TTC549 (cell line): ENCODE measurements around the gene PDE2A.
A peak's percentile ranks its signal among the peaks of the same experiment; 100 is the strongest.

Experiments
- FAIRE-seq: peaks from 2 replicates; lab custom pipeline; 2012; peaks lifted over from hg19 to GRCh38; lab: Jason Lieb, UNC

PDE2A gene

DNA sequence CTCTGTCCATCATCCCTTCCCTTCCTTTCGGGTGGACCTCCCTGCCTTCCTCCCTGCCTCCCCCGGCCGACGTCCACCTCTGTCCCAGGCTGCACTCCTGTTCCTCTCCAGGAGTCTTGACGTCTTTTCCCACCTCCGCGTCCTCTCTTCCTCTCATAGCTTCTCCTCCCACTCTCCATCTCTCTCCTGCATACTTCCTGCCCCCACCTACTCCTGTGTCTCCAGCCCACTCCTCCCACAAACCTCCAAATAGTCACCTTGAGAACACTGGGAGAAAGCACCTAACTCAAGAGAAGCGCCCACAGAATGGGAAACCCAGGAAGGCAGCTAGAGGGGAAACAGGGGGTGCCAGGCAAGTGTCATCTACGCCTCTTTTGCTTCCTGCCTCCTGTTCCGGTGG is 60.8 kb downstream of the PDE2A start:
- no peak for FAIRE-seq

DNA sequence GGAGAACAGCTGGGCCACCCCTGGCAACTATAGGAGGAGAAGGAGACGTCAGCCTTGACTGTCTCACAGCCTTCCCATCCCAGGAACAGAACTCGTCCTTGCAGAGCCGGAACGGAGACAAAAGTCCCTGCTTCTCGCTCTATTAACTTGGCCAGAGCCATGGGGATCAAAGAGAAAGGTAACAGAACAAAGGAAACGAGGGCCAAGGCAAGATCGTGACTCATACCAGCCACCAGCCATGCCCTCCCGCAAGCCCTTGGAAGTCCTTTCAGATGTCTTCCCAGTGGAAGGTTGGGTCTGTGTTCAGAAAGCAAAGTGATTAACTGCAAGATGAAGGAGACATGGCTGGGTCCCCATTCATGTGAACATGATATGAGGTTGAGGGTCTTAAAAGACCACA is 64.7 kb downstream of the PDE2A start:
- FAIRE-seq = no peak

DNA sequence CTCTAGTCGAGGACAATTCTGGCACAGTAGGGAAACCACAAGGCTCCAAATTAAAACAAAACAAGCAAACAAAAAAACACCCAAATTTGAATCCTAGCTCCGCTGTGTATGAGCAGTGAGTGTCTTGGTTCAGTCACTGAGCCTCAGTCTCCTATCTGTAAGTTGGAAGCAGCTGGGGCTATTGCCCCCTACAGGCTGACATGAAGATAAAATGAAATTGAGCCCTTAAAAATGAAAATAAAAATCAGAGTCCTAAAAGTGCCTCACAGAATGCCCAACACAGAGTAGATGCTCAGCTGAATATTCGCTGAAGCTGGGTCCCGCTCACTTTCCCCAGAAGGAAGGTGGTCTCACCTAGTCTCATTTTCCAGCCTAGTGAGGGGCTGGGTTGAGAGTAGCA is 65.2 kb downstream of the PDE2A start:
- FAIRE-seq = peak; percentile 47

DNA sequence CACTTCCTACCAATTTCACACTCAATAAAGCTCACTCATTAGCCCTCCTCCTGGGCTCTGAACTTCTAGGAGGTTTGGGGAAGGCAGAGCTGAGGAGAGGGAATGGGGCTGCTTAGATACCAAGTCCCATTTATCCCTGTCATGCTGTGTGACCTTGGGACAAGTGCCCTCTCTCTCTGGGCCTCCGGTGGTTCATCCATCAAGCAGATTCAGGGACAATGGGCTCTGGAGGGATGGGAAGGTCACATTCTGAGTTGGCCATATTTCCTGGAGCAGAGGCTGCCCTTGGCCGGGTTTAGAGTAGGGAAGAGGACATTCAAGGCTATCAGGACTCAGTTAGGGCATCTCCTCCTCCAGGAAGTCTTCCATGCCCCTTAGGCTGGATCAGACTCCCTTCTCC is 66.7 kb downstream of the PDE2A start:
- FAIRE-seq = no peak

DNA sequence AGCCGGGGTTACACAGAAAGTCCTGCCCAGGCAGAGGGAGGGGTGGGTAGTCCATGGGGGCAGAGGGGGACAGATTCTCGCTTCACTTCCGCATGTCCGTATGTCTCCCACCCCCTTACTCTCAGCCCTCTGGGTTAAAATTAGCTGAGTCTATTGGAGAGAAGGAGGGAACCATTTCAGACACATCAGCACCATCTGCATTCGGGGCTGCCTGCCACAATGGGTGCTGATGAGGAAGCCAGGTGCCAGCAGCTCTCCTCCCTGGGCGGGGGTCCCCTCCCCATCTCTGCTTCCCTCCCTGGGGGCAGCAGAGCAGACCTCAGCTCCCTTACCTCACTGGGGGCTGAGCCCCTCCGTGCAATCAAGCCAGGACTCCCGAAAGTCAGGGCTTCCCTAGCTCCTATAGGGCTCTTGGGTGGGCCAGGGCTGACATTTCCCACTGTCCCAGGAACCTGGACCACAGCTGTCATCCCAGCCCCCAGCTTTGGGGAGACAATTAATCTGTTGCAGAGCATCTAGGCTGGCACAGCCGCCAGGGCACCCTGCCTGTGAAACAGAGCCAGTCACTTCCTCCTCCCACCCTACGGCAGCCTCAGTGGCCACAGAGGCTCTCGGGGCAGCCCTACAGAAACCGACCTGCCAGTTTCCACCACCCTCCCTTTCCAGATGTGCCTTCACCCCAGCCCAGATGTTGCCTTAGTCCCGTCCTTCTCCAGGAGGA is 67.3 kb downstream of the PDE2A start:
- no peak for FAIRE-seq

DNA sequence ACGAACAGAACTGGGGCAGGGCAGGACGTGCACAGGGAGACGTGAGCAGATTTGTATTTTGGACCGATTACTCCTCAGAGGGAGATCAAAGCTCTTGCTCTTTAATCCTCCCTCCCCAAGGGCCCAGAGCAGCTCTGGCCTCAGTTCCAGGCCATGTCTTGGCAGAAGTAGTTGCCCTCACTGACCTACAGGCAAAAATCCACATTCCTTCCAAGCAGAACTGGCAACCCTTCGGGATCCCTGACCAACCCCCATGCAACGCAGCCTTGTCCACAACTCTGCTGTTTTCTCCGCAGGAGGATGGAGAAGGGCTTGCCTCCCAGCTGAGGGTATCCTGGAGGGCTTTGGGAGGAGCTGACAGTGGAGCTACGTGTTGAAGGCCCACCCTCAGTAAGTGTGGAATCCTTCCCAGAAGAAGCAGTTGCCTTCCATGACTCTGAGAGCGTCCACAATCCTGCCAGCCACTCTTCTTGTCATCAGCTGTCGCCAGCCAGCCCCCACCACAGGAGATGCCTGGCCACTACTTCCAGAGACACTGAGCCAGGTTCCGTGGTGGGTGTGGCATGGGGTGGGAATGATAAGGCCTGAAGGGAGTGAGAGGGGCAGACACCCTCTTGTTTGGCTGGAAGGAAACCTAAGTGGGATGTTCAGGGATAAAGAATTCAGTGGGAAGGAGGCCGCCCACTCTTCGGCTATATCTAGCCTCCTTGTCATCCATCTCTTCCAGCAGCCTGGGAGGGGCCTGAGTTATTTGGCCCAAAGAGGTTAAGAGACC is 68.1 kb downstream of the PDE2A start:
- FAIRE-seq = no peak

DNA sequence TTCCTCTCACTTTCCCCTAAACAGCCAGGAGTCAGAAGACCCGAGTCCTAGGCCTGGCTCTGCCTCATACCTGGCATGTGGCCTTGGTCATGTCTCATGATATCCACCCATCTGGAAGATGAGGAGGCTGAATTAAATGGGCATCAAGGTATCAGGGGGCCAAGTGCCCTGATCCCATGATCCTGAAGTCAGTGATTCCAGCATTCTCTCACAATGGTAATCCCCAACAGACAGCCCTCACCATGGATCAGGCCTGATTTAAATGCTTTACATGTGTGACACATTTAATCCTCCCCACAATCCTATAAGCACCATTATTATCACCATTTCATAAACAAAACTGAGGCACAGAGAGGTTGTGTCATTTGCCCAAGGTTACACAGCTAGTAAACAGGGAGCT is 70.0 kb downstream of the PDE2A start:
- FAIRE-seq = no peak

DNA sequence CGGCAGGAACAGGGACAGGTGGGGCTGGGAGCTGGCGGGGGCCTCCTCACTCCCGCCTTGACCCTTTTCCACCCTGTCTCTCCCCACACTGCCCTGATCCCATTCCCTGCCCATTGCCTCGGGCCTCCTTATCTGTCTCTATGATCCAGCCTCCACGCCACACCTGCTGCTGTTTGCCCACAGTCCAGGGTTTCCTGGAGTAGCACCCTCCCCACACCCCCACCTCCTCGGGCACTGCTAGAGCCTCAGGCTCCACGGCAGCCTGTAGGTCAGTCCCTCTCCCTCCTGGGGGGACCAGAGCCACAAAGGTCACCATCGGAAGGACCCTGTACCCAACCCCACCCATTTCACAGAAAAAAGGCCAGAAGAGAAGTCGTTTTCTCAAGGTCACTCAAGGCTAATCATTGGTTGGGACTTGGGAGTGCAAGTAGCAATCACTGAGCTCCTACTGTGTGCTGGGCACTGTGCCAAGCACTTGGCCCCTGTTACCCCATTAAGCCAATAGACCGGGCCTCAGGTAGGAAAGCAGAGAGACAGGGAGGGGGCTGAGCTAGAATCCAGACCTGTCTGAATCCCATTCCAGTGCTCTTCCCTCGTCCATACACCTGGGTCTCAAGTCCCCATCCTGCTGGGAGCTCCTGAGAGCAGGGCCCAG is 71.8 kb downstream of the PDE2A start:
- no peak for FAIRE-seq

DNA sequence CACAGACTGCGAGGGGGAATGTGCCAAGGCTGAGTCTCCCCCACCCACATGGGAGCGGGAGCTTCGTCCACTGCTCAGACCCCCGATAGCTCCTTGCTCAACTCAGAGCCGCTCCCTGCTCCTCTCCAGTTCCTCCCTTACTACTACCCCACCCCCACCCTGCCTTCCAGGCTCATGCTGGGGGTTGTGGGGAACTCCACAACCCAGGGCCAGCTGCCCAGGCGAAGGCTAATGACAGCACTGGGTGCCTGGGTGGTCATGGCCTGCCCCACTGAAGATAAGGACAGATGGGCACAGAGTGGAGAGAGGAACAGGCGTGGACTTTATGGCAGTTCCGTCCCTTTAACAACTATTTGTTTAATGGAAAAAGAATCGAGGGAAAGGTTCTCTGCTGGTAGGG is 73.7 kb downstream of the PDE2A start:
- no peak for FAIRE-seq

DNA sequence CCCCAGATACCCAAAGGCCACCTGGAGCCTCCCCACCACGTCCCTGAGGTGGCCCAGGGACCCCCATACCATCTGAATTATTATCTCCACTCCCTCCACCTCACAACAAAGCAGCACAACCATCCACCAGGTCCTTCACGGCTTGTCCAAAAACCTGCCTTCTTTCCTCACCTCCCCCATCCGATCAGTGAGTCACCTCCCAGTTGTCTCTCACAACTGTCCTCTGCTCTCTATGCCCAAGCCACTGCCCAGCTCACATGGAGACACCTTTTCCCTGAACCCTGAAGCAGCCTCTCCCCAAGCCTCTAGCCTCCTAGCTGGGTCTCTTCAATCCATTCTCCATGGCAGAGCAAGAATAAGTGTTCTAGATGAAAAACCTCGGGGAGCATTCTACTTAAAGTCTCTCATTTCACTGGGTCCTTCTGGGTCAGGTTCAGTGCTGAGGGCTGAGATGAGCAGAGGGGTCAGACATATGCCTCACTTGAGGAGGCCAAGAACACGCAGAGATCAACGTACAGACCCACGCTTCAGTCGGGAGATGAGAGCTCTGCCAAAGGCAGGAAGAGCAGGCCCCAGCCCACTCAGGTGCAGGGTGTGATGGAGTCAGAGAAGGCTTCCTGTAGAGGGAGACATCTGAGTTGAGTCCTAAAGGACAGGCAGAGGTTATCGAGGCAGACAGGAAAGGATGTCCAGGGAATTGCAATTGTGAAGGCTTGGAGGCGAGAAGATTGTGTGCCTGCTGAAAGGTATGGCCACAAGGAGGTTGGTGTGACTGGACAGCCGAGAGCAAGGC is 74.7 kb downstream of the PDE2A start:
- FAIRE-seq = no peak

DNA sequence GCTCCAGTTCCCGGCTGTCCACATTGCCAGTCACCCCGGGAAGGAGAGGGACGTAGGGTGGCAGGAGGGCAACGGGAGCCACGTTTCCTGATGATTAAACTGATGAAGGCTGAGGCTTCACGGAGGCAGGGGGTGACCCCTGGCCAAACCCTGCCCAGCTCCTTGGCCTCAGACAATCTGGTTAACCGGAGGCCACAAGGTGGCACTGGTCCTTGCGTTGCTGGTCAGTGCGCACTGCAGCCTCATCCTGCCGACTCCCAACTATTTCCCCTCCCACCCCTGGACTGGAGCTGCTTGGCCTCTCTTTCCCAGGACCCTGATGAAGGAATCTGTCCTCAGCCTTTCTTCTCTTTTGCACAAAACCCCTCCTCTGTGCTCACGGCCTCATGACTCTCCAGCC is 75.3 kb downstream of the PDE2A start:
- FAIRE-seq = no peak

DNA sequence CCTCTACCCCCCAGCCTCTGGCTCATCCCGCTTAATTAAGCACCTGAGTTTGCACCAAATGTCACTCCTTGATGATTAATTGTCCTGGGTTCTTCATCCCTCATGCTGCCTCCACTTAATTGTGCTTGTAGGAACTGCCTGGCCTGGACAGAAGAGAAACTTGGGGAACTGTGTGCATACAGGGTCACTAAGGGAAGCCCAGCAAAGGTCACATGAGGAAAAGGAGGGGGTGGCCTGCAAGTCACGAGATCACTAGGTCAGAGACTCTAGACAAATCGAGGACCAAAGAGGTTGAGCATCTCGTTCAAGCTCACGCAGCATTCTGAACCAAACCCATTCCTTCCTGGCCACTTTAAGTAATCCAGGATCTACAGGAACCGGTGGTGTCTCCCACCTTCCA is 75.8 kb downstream of the PDE2A start:
- no peak for FAIRE-seq

DNA sequence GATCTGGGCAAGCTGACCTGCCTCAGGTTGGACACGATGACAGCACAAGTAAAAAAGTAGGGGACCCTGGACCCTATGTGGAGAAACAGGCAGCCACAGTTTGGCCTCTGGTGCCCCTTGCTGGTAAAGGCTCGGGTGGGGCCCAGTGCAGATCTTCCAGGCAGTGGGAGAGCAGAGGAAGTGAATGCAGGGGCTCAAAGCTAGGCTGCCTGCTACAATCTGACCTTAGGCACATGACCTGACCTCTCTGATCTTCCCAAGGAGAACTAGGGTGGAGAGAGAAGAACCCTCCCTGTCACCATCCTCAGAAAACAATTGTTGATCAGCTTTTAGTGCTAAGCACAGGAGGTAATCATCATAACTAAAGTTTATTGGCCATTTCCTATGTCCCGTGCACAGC is 76.5 kb downstream of the PDE2A start:
- FAIRE-seq = no peak

DNA sequence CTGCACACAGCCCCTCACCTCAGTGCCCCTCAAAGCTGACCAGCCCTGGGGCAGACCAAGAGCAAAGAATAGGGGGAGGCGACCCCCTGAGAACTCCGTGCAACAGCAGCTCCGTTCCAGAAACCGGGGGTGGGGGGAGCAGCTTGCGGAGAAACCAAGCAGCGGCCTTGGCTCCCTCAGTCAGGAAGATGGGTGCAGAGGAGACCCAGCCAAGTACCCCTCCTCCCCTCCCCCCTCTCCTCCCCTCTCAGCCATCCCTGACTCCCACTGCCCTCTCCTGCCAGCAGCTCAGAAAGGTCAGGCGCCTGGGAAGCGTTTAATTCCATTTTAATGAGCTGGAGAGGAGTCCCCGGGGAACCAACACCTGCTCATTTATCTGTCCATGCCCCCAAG is 78.9 kb downstream of the PDE2A start:
- FAIRE-seq = no peak

DNA sequence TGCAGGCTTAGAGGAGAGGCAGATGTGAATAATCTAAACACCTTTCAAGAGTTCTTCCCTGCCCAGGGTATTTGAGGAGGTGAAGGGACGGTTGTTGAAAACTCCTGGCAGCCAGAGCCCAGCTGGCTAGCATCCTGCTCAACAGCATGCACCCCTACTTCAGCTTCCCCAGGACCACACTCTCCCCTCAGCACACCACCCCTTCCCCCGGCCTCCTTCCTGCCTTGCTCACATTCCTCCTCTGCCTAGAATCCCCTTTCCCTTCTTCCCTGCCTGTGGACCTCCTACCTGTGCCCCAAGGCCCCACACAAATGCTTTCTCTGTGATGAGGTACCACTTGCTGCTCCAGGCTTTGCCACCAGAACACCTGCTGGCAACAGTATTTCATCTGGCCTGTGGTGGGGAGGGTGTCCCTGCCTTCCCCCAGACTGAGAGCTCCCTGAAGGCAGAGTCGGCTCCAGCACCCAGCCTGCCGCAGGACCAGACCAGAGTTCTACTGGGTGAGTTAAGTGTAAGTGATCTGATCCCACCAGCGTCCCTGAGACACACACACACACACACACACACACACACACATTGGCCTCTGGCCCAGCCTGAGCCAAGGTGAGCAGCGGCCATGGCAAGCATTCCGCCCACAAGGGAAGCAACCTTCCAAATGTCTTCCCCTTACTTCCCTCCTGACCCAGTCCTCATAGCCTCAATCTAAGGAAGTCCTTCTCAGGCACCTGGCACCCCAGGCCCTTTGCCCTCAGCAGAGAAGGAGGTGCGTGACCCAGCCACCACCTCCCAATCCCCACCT is 79.5 kb downstream of the PDE2A start:
- FAIRE-seq = no peak

DNA sequence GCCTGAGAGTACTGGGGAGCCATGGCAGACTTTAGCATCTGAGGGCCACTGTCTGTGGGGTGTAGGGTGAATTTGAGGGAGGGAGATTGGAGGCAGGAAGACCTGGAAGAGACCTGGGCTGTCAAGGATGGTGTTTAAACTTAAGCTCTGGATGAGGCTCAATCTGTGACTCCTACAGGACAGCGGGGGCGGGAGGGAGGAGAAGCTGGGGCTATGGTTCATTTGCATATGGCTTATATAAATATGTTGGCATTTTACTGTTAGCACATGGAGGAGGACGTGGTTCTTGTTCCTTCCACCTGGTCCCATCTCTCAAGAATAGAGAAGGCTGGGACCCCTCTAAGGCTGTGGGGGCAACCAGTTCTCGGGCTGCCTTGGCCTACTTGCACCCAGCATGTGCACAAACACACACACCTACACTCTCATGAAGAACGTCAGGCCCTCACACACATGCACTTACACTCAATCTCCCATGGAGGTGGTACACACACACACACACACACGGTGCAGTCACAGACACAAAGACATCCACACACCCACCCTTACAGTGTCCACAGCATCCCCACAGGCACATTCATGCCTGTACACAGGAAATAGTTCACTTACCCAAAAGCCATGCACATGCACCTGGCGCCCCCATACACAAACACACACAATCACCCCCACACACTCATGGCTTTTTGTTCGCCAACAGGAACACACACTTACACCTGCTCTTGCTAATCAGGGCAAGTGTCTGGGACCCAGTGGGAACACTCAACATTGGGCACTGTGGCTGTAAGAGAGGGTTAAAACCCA is 81.3 kb downstream of the PDE2A start:
- FAIRE-seq = no peak

DNA sequence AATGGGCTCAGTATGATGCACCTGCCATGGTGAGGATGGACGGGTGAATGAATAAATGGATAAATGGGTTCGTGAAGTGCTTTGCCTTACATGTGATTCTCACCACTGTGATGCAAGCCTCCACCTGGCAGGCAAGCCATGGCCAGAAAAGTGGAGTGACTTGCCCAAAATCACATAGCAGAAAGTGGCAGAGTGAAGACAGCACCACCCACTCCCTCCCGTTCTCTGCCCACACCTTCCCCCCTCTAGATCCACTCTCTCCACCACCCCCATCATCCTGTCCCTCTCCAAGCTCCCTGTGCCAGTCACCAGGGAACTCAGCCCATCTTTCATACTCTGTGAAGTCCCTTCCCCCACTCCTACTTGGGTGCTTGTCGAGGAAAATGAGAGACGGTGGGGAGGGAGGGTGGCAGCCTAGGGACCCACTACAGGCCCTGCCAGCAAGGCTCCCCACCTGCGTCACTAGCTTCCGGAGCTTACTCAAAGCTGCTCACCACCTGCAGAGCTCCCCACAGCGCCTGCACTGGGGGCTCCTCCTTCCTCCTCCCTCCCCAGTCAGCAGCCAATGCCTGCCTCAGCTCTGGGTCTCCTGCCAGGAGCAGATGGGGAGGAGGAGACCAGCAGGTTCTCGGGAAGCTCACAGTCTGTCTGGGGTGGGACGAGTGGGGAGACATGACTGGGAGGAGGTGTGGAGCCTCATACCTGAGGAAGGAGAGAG is 82.3 kb downstream of the PDE2A start:
- FAIRE-seq = no peak

DNA sequence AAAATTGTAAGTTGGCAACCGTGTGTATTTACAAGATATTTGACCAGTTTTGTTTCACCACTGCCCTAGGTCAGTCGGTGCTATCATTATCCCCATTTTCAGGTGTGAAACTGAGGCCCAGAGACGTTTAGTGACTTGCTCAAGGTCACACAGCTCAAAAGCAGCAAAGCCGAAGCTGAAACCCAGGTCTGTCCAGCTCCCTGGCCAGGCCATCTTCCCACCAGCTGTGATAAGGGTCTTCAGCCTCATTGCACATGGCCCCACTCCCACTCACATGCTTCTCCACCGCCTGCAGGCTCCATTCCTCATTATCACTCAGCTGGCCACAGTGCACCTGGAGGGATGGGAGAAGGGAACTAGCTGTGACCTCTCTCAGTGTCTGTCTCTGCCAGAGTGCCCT is 83.2 kb downstream of the PDE2A start:
- FAIRE-seq = no peak

DNA sequence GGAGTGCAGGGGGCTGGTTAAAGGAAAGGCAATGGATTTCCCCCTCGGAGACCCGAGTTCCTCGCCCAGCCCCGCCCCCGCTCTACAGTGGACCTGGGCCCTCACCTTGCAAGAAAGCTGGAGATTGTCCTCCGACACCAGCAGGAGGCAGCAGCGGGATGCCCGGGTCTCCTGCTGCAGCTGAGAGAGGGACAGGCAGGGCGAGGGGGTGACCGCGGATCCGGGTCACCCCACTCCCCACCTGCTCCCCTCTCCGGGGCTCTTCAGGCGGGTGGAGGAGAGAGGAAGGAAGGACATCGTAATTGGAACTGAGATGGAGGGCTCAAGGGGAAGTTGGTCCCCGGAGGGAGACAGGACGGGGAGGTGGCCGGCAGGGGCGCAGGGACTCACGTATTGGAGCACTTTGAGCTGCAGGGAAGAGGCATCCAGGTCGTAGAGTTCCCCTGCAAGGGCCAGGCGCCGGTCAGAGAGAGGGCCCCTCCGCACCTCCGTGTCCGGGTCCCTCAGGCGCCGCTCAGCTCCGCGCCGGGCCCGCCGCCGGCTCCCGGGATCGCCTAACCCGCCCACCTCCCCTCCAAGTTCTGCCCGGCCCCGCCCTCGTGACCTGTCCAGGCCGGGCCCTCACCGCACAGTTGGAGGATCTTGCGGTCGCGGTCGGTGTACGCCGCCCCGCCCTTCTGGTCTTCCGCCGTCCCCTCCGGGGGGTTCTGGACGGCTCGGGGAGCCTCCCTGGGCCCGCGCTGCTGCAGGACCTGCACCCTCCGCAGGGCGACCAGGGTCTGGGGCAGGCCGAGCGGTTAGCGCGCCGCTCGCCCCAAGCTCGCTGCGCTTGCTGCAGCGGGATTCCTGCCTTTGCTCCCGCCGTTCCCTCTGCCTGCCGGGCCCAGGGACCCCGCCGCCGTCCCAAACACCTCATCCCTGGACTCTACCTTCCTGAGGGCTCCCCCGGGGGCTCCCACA is 84.1 kb downstream of the PDE2A start:
- FAIRE-seq = no peak
